ENCODE measurements around the gene HOOK2.
"Not testable (repeated sequence)": the region's sequence is repeated elsewhere in the genome, so short reads cannot be mapped to it uniquely, and the experiment has no call there.

Gene HOOK2

GRCh38 chr19:12751635-12752034 is 23.7 kb downstream of the HOOK2 start, which contains the start of gene BEST2:
BEST2 (plus strand) TSS chr19:12751791; CDS start chr19:12752593, 802 bp downstream.
- DNase-seq: no peak

- no peak for DNase-seq
Observed at GRCh38 chr19:12750851-12751250, 24.5 kb downstream of the HOOK2 start.

- DNase-seq: no peak
Observed at GRCh38 chr19:12749938-12750521, 25.3 kb downstream of the HOOK2 start.

- DNase-seq: no peak
Observed at GRCh38 chr19:12748489-12748888, 26.9 kb downstream of the HOOK2 start.

- no peak for DNase-seq
Observed at GRCh38 chr19:12745166-12745897, 30.0 kb downstream of the HOOK2 start.

- DNase-seq: no peak
Observed at GRCh38 chr19:12737835-12738351, 37.5 kb downstream of the HOOK2 start.

GRCh38 chr19:12736995-12737834 is 38.1 kb downstream of the HOOK2 start, which contains the start of gene GET3:
GET3 (plus strand) TSS chr19:12737497; CDS start chr19:12737506, 9 bp downstream.
- DNase-seq: peak; percentile 79

GRCh38 chr19:12733369-12734214 is 41.8 kb downstream of the HOOK2 start:
- peak; percentile 55 for DNase-seq

- no peak for DNase-seq
Observed at GRCh38 chr19:12731337-12731736, 44.0 kb downstream of the HOOK2 start.

- DNase-seq: no peak
Observed at GRCh38 chr19:12730064-12730463, 45.3 kb downstream of the HOOK2 start.

GRCh38 chr19:12727745-12728433 is 47.5 kb downstream of the HOOK2 start:
- DNase-seq: no peak

- DNase-seq: no peak
Observed at GRCh38 chr19:12726988-12727316, 48.4 kb downstream of the HOOK2 start.

GRCh38 chr19:12725612-12726011 is 49.7 kb downstream of the HOOK2 start:
- not testable (repeated sequence) for DNase-seq

- peak; percentile 73 for DNase-seq
Observed at GRCh38 chr19:12723641-12724426, 51.5 kb downstream of the HOOK2 start, which contains the start of gene TNPO2. TNPO2 (minus strand) TSS chr19:12723932; CDS start chr19:12720977, 2,955 bp downstream.

- no peak for DNase-seq
Observed at GRCh38 chr19:12723381-12723640, 52.0 kb downstream of the HOOK2 start.

GRCh38 chr19:12722566-12723380 is 52.6 kb downstream of the HOOK2 start:
- DNase-seq: peak; percentile 94

GRCh38 chr19:12721656-12722565 is 53.4 kb downstream of the HOOK2 start:
- peak; percentile 61 for DNase-seq

- peak; percentile 42 for DNase-seq
Observed at GRCh38 chr19:12720851-12721655, 54.3 kb downstream of the HOOK2 start.

Measured in CD4-positive, alpha-beta T cell treated with Interleukin-17A for 4 hours (primary cell).